ENCODE data around the gene SLC35F4.
"Not testable (repeated sequence)": the region's sequence is repeated elsewhere in the genome, so short reads cannot be mapped to it uniquely, and the experiment has no call there.

Gene SLC35F4

GRCh38 chr14:57771801-57772200 lies 94.1 kb downstream of the SLC35F4 start:
- DNase-seq, result no peak

DNA sequence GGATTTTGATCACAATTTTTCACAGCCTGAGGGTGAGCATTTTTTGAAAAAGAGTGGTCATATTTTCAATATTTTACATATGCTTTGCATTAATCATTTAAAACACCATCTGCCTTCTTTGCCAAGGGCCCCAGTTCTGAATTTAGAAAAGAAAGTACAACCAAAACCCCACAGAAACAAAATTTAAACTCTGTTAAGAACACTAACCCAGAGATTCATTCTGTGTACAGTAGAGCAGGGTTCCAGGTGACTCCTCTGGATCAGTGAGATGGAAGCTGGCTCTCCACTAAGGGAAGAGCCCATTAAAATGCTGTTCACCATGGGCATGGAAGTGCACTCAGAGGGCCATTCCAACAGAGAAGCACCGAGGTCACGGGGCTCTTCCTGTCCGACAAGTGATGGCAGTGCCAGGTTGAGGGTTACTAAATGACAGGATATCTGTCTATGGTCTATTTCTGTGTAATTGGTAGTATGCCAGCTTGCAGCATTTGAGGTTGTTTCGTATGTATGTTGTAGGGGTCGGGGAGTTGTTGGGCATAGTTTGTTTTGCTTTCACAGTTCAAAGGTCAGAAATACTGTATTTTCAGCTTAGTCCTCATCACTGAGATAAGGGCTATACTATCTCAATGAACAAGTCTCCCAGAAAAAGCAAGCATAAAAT lies 95.9 kb downstream of the SLC35F4 start:
- no peak for DNase-seq

- no peak for DNase-seq
Observed at GRCh38 chr14:57761800-57762199, 104.1 kb downstream of the SLC35F4 start.

DNA sequence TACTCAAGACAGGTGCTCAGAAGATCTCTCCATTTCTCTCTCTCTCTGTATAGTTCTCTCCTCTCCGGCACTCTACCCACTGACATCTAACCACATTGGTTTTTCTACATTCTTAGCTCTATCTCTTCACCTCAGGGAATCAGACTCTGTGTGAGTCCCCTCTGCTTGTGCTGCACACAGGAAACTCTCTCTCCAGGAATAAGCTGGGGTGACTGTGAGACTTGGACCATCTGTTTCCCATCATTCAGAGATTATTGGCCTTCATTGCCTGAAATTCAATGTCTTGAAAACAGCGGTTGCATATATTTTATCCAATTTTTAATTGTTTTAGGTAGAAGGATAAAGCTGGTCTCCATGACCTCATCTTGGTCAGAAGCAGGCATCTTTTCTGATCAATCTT lies 105.0 kb downstream of the SLC35F4 start:
- no peak for DNase-seq

GRCh38 chr14:57755018-57755521 lies 110.8 kb downstream of the SLC35F4 start:
- peak; percentile 44 for DNase-seq

- DNase-seq, result no peak
Observed at GRCh38 chr14:57754527-57754926, 111.4 kb downstream of the SLC35F4 start.

GRCh38 chr14:57753821-57754220 lies 112.1 kb downstream of the SLC35F4 start:
- DNase-seq, result no peak

GRCh38 chr14:57752142-57752695 lies 113.7 kb downstream of the SLC35F4 start:
- not testable (repeated sequence) for DNase-seq

GRCh38 chr14:57751400-57751799 lies 114.5 kb downstream of the SLC35F4 start:
- no peak for DNase-seq

DNA sequence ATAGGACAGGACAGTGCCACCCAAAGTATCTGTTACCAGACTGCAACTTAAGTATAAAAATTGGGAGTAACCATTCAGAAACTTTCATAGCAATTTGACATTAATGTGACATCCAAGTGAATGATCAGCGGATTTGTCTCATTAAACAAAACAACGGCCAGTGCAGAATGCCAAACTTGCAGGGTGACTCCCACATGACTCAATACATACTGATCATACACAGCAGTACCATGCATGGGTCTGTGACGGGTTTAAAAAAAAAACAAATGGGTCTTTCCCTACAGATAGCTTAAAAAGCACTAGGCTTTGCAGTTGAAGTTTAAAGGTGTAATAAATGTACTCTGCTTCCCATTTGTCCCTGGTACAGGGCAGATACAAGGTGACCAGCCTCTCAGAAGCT lies 116.6 kb downstream of the SLC35F4 start:
- DNase-seq, result no peak

DNA sequence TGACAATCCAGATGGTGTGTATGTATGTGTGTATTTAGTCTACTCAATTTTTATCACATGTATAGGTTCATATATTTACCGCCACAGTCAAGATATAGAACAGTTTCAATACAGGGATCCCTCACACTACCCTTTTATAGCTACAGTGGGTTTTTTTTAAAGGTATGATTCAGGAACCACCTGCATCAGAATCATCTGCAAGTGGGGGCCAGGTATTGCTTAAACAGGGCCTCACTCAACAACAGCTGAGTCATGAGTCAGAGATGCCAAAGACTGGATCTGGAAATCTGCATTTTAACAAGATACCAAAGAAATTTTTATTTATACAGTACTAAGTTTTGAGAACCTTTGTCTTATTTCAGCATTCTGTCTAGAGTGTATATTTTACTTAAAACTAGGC lies 117.6 kb downstream of the SLC35F4 start:
- no peak for DNase-seq

- no peak for DNase-seq
Observed at GRCh38 chr14:57747036-57747435, 118.9 kb downstream of the SLC35F4 start.

- no peak for DNase-seq
Observed at GRCh38 chr14:57746563-57746962, 119.3 kb downstream of the SLC35F4 start.

GRCh38 chr14:57739516-57739915 lies 126.4 kb downstream of the SLC35F4 start:
- DNase-seq, result no peak

GRCh38 chr14:57737598-57737997 lies 128.3 kb downstream of the SLC35F4 start:
- no peak for DNase-seq

- DNase-seq, result no peak
Observed at GRCh38 chr14:57736391-57736790, 129.5 kb downstream of the SLC35F4 start.

- no peak for DNase-seq
Observed at GRCh38 chr14:57735276-57735675, 130.6 kb downstream of the SLC35F4 start.

DNA sequence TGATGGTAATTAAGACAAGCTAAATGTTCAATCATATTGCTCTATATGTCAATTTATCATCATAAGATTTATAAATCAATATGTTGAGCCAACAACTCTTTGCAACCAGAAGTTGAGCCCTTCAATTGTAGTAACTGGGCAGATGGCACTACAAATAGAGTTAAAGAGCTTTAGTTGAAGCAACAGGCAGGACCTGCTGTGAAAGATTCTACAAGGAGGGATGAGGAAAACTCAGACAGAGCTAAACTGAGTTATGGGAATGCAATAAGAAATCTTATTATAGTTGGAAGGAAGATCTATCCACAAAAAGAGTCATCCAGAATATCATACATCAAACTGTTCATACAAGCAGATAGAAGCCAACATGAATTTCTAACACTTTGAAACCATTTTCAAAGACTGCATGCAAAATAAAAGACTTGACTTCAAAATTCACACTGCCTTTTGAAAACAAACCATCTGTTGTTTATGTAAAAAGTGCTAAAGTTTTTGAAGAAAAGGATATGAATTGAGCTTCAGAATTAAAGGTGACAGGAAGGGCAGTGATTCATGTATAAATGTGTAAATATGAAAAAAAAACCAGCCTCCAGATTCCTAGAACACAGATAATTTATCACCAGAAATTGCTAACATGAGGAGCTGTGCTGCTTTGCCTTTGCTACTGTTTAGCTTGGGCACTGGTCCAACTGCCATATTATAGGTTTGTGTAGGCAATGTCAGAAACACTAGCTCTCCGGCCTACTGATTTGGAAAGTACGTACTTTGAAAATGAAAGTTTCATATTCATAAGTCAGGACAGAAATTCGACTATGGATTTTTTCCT lies 133.2 kb downstream of the SLC35F4 start:
- no peak for DNase-seq

DNA sequence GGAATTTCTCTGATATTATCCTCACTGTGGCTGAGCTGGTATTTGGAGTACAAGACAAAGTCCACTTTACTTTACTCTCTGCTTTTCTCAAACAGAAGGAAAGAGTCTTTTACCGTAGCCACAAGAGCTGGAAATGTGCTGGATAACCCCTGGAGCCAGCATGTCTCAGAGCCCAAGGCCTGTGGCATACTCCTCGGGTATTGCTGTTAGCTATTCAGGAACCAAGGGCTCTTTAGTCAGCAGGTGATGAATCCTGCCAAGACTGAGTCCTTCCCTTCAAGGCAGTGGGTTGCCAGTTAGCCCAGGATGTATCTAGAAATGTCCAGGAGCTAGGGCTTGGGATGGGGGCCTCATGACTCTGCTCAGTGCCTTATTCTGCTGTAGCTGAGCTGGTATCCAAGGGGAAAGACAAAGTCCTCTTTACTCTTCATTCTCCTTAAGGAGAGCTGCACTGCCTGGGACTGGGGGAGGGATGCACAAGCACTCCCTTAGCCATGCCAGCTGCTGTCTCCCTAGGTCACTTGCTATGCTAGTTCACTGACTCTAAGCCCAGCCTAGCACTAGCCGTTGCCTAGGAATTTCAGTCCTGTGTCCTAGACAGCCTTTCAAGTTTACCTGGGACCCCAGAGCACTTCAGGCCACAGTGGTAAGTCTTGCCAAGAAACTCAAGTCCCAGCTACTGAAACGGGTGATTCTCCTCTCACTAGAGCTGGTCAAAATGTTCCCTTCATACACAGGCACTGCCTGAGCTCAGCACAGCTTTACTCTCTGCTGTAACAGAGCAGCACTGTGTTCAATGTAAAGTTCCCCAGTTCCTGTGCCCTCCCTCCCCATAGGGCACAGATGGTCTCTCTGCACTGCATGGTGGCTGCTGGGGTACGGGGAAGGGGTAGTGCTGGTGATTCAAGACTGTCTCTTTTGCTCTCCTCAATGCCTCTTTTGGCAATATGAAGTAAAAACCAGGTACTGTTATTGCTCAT lies 136.4 kb downstream of the SLC35F4 start:
- DNase-seq, result no peak

GRCh38 chr14:57725399-57726077 lies 140.4 kb downstream of the SLC35F4 start:
- no peak for DNase-seq

DNA sequence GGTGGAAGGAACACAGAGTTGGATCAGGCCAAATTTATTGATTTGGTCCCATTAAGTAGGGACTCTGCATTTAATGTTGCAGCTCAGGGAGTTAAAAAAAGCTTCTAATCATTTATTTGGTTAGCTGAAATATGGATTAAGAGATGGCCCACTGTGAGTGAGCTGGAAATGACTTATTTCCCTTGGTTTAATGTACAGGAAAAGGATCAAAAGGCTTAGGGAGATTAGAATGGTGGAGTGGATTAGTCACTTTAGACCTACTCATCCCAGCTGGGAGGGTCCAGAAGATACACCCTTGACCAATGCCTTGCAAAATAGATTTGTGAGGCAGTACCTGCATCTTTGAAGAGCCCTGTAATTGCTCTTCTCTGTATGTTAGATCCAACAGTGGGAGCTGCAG lies 143.8 kb downstream of the SLC35F4 start:
- DNase-seq, result not testable (repeated sequence)

GRCh38 chr14:57714487-57714931 lies 151.4 kb downstream of the SLC35F4 start:
- peak; percentile 22 for DNase-seq

All from NCI-H1436 (cell line).